Chondrocyte (in vitro differentiated cells): ENCODE measurements around the gene GNB3. TPM values are rescaled to one million over a fixed set of nuclear protein-coding genes. Genes with fewer than 3 reads are reported as not detected.

Source experiments
- DNase-seq: peaks from one replicate; pipeline ENCODE4 v3.0.0; 2021; ENCODE audit warnings: mixed read lengths, low spot score
- H3K27ac Mint-ChIP-seq: one replicate; pipeline ENCODE4 v1.8.0; 2021; ENCODE audit warnings: mild to moderate bottlenecking, moderate library complexity, mixed read lengths; ENCODE audit not compliant: unreplicated experiment
- H3K27me3 Mint-ChIP-seq: 2 replicates; pipeline ENCODE4 v1.8.0; 2021; ENCODE audit warnings: low read depth, mixed read lengths
- H3K36me3 Mint-ChIP-seq: 2 replicates; pipeline ENCODE4 v1.8.0; 2021; ENCODE audit warnings: low read depth, mixed read lengths
- H3K4me1 Mint-ChIP-seq: 2 replicates; pipeline ENCODE4 v1.8.0; 2021; ENCODE audit warnings: low read depth, mild to moderate bottlenecking, mixed read lengths
- H3K4me3 Mint-ChIP-seq: one replicate; pipeline ENCODE4 v1.8.0; 2021; ENCODE audit warnings: mild to moderate bottlenecking, moderate library complexity, mixed read lengths; ENCODE audit not compliant: unreplicated experiment
- H3K9me3 Mint-ChIP-seq: 2 replicates; pipeline ENCODE4 v1.8.0; 2021; ENCODE audit warnings: low read depth, mixed read lengths
- CTCF ChIP-seq: fragments of 200-600 bp; sonication (generic); IDR thresholded peaks from 2 replicates; pipeline ENCODE4 v1.5.0; 2021; ENCODE audit warnings: antibody characterized with exemption, mild to moderate bottlenecking, moderate library complexity
- total RNA-seq: library from RNA; stranded (reverse); gene quantifications from 3 replicates; pipeline ENCODE4 v1.2.1, GENCODE V29; 2021

The GNB3 gene
- total RNA-seq, 1 donor from 2014 or later, result 10.2 TPM

GRCh38 chr12:6823182-6824084 lies 17.3 kb upstream of the GNB3 start:
- Mint-ChIP-seq H3K4me1 (peaks cover 56% of the 10 kb centered on the region), H3K9me3 (no peaks in the 10 kb centered on the region), H3K27me3 (no peaks in the 10 kb centered on the region), H3K4me3 (no peak overlapping the region), H3K36me3 (no peaks in the 10 kb centered on the region), H3K27ac (peak overlapping the region; percentile 10)
- no peak for TF ChIP-seq CTCF
- no peak for DNase-seq

- TF ChIP-seq CTCF, result no peak
- H3K4me1 Mint-ChIP-seq, result peaks cover 56% of the 10 kb centered on the region
- H3K9me3 Mint-ChIP-seq, result no peaks in the 10 kb centered on the region
- no peaks in the 10 kb centered on the region for H3K36me3 Mint-ChIP-seq
- no peak overlapping the region for H3K4me3 Mint-ChIP-seq
- H3K27me3 Mint-ChIP-seq, result no peaks in the 10 kb centered on the region
- DNase-seq, result no peak
- H3K27ac Mint-ChIP-seq, result no peak overlapping the region
Observed at GRCh38 chr12:6824085-6824775, 16.5 kb upstream of the GNB3 start.

- no peak for DNase-seq
- Mint-ChIP-seq H3K27ac (no peak overlapping the region), H3K27me3 (no peaks in the 10 kb centered on the region), H3K36me3 (no peaks in the 10 kb centered on the region), H3K4me1 (peaks cover 55% of the 10 kb centered on the region), H3K4me3 (no peak overlapping the region), H3K9me3 (no peaks in the 10 kb centered on the region)
- TF ChIP-seq CTCF, result no peak
Observed at GRCh38 chr12:6824901-6825381, 15.8 kb upstream of the GNB3 start.

- peak; percentile 90 for TF ChIP-seq CTCF
- Mint-ChIP-seq H3K9me3 (no peaks in the 10 kb centered on the region), H3K36me3 (no peaks in the 10 kb centered on the region), H3K27ac (no peak overlapping the region), H3K4me1 (peaks cover 56% of the 10 kb centered on the region), H3K4me3 (peak overlapping the region; percentile 44), H3K27me3 (no peaks in the 10 kb centered on the region)
- DNase-seq, result no peak
Observed at GRCh38 chr12:6825398-6826124, 15.2 kb upstream of the GNB3 start.
